ENCODE results near the gene REPS2. TPM values are rescaled to one million over a fixed set of nuclear protein-coding genes. Genes with fewer than 3 reads are reported as not detected.
"Not testable (repeated sequence)": the region's sequence is repeated elsewhere in the genome, so short reads cannot be mapped to it uniquely, and the experiment has no call there.

The REPS2 gene
- polyA plus RNA-seq, 4 donors: 11.5 to 20.5 (median 18.0) TPM

DNA sequence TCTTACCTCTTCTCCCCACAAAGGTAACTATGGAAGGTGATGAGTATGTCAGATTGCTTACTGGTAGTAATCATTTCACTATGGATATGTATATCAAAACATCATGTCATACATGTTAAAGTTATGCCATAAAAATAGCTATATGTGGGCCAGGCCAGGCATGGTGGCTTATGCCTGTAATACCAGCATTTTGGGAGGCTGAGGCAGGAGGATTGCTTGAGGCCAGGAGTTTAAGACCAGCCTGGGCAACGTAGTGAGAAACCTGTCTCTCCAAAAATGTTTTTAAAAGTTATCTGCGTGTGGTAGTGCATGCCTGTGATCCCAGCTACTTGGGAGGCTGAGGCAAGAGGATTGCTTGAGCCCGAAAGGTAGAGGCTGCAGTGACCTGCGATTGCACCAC is 16.2 kb downstream of the REPS2 start:
- not testable (repeated sequence) for DNase-seq (ENCODE audit: low read depth in 4 of 4, low spot score in 2 of 4)

DNA sequence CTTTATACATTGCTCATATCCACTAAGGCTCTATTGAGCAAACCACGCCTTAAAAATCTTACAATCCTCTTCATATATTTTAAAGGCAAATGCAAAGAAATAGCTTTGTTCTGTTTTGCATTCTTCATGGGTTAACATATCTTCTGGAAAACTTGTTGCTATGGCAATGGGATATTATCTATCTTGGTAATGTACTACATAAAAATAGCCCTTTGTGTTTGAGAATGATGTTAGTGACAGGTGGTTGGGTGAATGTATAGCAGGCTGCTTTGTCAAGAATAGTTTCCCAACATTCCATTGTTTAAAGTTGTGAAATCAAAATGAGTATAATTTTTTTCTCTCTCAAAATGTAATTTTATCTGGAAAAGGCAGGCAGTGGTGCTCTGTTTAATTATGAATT is 16.8 kb downstream of the REPS2 start:
- DNase-seq (ENCODE audit: low read depth in 4 of 4, low spot score in 2 of 4): no peak

DNA sequence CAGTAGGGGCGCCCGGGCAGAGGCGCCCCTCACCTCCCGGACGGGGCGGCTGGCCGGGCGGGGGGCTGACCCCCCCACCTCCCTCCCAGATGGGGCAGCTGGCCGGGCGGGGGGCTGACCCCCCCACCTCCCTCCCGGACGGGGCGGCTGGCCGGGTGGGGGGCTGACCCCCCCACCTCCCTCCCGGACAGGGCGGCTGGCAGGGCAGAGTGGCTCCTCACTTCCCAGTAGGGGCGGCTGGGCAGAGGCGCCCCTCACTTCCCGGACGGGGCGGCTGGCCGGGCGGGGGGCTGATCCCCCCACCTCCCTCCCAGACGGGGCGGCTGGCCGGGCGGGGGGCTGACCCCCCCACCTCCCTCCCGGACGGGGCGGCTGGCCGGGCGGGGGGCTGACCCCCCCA is 18.5 kb downstream of the REPS2 start:
- DNase-seq (ENCODE audit: low read depth in 4 of 4, low spot score in 2 of 4): not testable (repeated sequence)

DNA sequence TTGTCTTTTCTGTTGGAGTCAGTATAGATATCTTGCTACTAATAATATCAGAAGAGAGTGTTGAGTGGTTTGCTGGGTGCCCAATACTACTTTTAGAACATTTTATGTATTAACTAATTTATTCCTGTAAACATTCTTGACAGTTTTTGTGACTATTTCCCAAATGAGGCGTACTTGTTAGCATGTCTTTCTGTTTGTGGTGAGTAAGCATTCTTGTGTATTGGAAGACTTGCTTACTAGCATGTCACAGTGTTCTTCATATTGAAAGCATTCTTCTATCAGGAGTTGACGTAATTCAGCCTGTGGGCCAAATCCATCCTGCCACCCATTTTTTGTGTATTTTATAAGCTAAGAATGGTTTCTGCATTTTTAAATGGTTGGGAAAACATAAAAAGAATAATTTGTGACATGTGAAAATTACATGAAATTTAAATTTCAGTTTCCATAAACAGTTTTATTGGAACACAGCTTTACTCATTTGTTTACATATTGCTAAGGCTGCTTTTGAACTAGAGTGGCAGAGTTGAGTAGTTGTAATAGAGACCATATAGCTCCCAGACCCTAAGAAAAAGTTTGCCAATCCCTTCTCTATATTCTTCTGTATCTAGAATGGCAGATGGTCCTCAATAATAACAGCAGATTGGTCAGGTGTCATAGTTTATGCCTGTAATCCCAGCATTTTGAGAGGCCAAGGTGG is 20.4 kb downstream of the REPS2 start:
- no peak for DNase-seq (ENCODE audit: low read depth in 4 of 4, low spot score in 2 of 4)

DNA sequence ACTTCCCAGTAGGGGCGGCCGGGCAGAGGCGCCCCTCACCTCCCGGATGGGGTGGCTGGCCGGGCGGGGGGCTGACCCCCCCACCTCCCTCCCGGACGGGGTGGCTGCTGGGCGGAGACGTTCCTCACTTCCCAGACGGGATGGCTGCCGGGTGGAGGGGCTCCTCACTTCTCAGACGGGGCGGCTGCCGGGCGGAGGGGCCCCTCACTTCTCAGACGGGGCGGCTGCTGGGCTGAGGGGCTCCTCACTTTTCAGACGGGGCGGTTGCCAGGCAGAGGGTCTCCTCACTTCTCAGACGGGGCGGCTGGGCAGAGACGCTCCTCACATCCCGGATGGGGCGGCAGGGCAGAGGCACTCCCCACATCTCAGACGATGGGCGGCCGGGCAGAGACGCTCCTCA is 22.3 kb downstream of the REPS2 start:
- DNase-seq (ENCODE audit: low read depth in 4 of 4, low spot score in 2 of 4): not testable (repeated sequence)

DNA sequence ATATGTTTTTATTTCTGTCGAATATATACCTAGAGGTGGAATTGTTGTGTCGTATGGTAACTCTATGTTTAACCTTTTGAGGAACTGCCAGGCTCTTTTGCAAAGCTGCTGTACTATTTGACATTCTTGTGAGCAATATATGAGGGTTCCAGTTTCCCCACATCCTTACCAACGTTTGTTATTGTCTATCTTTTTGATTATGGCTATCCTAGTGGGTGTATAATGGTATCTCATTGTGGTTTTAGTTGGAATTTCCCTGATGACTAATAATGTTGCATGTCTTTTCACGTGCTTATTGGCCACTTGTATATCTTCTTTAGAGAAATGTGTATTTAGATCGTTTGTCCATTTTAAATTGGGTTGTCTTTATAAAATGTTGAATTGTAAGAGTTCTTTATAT is 24.5 kb downstream of the REPS2 start:
- DNase-seq (ENCODE audit: low read depth in 4 of 4, low spot score in 2 of 4): no peak

DNA sequence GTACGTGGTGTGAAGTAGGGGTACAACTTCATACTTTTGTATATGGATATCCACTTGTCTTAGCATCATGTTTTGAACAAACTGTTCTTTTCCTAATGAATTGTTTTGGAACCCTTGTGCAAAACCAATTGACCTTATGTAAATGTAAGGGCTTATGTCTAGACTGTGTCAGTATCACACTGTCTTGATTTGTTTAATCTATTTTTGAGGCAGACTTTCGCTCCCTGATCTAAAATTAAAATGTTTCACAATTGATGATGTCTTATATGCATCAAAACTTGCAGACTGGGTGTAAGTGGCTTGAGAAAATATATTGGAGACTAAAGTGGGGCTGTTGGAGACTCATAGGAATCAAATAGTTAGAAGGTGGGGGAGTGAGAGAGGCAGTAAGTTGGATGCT is 25.2 kb downstream of the REPS2 start:
- DNase-seq (ENCODE audit: low read depth in 4 of 4, low spot score in 2 of 4): no peak

DNA sequence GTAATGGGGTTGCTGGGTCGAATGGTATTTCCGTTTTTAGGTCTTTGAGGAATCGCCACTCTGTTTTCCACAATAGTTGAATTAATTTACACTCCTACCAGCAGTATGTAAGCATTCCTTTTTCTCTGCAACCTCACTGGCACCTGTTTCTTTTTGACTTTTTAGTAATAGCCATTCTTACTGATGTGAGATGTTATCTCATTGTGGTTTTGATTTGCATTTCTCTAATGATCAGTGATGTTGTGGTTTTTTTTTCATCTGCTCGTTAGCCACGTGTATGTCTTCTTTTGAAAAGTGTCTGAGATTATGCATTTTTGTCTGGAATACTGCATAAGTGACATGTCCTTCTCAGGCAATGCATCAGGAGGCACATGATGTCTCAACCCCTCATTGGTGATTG is 28.8 kb downstream of the REPS2 start:
- no peak for DNase-seq (ENCODE audit: low read depth in 4 of 4, low spot score in 2 of 4)

DNA sequence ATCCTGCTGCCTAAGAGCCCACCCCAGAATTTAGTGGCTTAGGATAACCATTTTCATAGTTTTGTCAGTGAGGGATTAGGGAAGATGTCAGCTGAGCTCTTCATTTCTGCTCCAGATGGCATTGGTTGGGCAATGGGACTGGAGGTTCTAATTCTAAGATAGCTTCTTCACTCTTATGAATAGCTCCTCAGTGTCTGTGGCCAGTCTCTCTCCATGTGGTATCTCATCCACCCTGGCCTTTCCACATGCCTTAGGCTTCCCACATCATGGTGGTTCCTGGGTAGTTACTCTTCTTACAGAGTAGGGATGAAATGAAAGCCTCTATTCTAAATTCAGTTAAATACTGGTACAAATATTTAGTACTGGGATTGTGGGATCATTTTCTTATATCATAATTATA is 31.3 kb downstream of the REPS2 start:
- no peak for DNase-seq (ENCODE audit: low read depth in 4 of 4, low spot score in 2 of 4)

DNA sequence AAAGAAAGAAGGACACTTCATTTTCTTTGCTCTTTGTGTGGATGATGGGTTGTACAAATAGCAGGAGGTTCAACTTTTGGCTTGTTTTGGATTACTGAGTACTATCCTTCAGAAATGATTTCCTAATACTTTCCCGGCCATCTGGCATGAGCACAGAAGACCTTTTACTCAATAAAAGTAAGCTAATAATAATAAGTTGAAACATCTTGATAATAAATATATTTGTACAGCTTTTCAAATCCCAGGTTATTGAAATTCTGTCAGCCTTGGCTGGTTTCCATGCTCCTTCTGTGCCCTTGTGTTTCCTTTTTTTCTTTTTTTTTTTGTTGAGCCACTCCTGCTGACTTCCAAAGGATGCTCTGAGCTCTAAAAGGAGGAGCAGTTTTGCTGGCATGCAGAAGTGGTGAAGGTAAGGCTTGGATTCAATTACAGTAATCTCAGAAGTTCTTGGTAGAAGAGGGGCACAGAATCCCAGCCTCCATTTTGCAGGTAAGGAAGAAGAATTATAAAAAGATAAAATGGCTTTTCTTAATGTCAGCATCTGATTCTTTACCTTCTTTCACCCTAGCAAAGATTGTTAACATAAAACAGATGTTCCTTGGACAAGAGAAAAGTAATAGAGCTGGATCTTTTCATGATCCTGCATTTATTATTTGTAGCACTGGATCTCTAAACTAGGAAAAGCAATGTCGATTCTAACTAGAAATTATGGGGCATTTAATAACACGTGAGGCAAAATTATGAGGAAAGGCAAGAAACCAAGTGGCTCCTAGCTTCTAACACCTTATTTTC is 31.9 kb downstream of the REPS2 start:
- DNase-seq (ENCODE audit: low read depth in 4 of 4, low spot score in 2 of 4): no peak

DNA sequence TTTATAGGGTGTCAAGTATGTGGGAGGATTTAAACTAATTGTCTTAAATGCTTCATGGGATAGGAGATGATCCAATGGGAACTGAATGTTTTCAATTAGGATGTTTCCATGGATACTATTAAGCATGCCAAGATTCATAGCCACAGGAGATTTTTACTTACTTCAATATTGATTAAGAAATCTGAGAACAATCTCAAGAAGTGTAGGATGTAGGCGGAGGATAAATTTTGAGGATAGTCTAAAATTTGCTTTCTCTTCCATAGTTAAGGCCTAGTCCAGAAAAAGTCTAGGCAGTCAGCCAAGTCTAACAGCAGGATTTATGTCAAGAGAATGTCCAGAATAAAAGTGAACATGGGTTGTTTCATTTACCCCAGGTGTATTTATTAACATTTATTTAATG is 32.8 kb downstream of the REPS2 start:
- DNase-seq (ENCODE audit: low read depth in 4 of 4, low spot score in 2 of 4): no peak

DNA sequence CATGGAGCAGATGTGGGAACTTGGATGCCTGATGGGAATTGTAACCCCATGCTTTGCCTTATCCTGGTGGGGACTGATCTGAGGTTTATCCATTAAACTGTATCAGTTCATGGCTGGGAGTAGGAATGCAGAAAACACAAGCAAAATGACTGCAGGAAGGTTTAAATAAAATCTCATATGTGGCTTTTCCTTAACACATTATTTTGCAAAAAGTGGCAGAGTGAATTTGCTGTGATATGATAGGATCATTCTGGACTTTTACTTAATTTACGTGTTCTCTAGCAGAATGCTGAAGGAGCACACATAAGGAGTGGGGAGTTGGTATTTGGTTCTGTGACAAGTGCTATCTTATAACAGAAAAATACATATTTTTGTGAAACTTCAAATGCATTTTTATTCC is 34.8 kb downstream of the REPS2 start:
- DNase-seq (ENCODE audit: low read depth in 4 of 4, low spot score in 2 of 4): no peak

DNA sequence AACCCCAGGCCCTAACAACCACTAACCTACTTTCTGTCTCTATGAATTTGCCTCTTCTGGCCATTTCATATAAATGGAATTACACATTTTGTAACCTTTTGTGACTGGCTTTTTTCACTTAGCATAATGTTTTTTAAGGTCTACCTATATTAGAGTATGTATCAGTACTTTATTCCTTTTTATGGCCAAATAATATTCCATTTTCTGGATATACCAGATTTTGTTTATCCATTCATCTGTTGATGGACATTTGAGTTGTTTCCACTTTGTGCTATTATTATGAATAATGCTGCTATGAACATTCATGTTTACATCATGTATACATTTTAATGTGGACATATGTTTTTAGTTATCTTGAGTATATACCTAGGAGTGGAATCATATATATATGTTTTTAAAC is 35.5 kb downstream of the REPS2 start:
- no peak for DNase-seq (ENCODE audit: low read depth in 4 of 4, low spot score in 2 of 4)

DNA sequence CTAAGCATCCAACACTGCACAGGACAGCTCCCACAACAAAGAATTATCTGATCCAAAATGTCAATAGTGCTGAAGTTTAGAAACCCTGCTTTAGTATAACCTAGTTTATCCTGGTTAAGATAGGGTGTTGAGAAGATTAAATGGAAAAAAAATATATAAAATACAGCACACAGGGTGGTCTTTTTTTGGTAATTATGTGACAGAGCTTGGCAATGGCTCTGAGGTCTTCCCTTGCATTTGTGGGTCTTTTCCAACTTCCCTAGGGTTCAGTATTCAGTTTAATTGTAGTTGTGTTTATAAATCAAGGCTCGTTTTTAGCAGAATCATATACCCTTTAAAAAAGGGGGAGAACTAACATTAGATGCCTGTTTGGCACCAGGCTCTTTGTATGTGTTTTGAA is 36.6 kb downstream of the REPS2 start:
- DNase-seq (ENCODE audit: low read depth in 4 of 4, low spot score in 2 of 4): no peak

DNA sequence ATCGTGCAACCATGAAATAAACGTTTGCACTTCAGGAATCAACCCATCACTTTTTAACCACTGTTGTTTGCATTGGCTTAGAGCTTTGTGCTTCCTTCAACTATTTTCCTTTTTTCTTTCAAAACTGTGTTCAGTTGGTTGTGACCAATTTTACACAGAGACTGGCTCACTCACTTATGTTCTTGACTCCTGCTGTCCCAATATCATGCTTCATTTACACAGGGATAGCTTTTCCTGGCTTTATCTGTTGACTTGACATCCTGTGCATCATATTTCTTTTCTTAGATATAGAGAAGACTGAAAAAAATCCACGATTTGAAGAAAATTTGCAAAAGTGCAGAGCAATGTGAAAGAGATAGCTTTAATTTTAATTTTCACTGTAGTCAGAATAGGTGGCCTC is 38.8 kb downstream of the REPS2 start:
- no peak for DNase-seq (ENCODE audit: low read depth in 4 of 4, low spot score in 2 of 4)

DNA sequence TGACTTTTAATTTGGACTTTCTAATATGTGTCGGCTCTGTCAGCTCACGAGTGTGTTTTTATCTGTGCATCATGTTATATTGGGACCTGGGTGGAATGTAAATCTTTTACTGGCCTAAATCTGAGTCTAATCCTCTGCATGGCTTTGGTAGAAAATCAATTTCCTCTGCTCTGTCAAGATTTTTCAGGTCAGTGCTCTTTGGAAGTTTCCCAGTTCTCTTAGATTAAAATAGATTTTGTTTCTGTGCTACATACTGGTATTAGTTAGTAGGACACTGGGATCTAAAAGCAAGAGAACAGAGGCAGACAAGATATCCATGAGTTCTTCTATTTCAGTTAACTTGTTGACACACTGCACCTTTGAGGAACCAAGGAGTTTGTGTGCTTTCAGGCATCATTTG is 39.7 kb downstream of the REPS2 start:
- no peak for DNase-seq (ENCODE audit: low read depth in 4 of 4, low spot score in 2 of 4)

DNA sequence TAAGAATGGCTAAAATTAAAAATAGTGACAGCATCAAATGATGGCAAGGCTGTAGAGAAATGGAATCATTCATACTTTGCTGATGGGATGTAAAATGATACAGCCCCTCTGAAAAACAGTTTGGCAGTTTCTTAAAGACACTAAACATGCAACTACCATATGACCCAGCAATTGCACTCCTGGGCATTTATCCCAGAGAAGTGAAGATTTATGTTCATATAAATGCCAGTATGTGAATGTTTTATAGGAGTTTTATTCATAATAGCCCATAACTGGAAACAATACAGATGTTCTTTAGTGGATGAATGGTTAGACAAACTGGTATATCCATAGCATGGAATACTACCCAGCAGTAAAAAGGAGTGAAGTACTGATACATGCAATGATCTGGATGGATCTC is 43.3 kb downstream of the REPS2 start:
- DNase-seq (ENCODE audit: low read depth in 4 of 4, low spot score in 2 of 4): no peak

DNA sequence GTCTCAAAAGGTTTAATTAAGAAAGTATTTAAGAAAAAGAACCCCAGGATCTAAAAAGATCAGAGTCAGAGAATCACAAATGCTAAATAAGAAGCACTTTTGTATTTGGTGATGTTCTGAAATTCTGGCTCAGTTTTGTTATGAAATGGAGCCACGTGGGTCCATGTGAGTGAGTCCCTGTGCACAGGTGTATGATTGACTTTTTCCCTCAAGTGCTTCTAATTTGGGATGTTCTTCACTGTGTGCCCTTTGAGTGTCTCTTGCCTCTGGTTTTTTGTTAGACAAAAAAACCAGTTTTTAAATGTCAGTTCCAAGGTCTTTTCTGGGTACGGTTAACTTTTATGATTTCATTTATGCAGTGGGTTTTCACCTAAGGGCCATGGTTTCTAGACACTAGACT is 44.4 kb downstream of the REPS2 start:
- DNase-seq (ENCODE audit: low read depth in 4 of 4, low spot score in 2 of 4): no peak

DNA sequence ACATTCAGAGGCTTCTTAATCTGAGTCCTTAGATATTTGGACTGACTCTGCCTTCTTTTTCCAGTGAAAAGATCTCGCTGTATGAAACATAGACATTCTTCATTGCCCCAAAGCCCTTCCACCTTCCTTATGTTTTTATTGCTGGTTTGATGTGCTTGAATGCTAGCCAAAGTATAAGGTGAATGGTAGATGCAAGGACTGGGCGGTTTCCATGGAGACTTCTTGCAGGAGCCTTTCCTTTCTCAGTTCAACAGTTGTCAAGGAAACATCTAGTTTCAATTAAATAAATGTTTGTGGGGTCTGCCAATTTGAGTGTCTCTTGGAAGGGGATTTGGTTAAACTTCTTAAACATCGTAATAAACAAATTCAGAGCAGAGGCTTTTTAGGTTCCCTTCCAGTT is 46.0 kb downstream of the REPS2 start:
- no peak for DNase-seq (ENCODE audit: low read depth in 4 of 4, low spot score in 2 of 4)

DNA sequence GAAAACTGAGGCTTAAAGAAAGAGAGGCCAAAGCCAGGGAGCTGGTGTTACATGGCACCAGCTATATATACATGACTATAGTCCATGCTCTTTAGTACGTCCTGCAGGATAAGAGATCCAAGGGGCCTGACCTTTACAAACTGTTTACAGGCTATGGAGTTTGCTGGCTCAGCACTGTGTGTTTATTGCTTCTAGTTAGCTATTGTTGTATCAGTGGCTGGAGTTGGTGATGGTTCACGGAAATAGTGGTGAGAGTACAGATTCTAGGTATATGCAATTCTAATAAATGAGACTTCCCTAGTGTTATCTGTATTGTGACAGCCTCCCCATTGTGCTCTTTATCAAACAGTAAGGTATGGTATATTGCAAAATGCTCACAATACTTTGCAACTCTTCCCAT is 46.5 kb downstream of the REPS2 start:
- DNase-seq (ENCODE audit: low read depth in 4 of 4, low spot score in 2 of 4): no peak

DNA sequence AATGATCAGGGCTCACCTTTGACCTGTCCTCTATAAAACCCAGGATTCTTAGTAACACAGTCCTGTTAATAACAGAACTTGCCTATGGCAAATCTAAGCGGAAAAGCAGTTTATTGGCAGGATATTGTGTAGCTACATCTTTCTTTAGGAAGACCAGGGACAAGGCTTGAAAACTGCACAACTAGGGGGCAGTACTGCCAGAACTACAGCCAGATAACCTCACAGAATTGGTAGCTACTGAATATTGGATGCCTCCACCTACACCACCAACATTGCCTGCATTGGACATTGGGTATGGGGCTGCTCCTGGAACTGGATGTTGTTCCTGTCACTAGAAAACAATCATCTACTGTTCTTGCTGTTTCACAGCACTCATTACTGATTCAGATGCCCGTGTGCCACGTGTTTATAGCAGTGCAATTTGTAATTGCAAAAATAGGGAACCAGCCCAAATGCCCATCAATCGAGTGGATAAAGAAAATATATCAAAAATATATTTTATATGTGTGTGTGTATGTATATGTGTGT is 47.4 kb downstream of the REPS2 start:
- no peak for DNase-seq (ENCODE audit: low read depth in 4 of 4, low spot score in 2 of 4)

DNA sequence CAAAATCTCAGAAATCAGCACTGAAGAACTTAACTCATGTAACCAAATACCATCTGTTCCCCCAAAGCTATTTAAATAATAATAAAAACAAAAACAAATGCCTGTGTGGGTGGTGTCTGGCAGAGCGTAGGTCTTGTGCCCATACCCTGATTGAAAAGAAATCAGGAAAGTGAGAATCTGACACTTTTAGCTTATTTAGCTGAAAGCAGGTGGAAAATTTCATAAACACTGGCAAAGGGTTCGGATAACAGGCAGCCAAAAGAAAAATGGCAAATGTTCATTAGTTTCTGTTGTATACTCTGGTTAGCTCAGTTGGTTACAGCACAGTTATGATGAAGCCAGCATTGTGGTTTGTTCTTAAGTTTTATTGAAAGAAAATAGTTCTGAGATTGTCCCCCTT is 48.3 kb downstream of the REPS2 start:
- DNase-seq (ENCODE audit: low read depth in 4 of 4, low spot score in 2 of 4): no peak

All from left renal cortex interstitium (tissue), 4 donors.